CD4-positive, alpha-beta T cell treated with Interleukin-15 for 1 hour (primary cell): ENCODE measurements around the gene HAUS7.

ENCODE experiments used
- DNase-seq: peaks from one replicate; pipeline ENCODE4 v3.0.0-alpha.2; 2020

The HAUS7 gene

GRCh38 chrX:153475751-153476281 is 5.4 kb upstream of the HAUS7 start:
- no peak for DNase-seq

GRCh38 chrX:153475271-153475670 is 4.9 kb upstream of the HAUS7 start:
- no peak for DNase-seq

- DNase-seq = peak; percentile 47
These were observed 4.3 kb upstream of the HAUS7 start for GRCh38 chrX:153474718-153475117.

GRCh38 chrX:153474266-153474665 is 3.9 kb upstream of the HAUS7 start:
- no peak for DNase-seq

- DNase-seq = no peak
These were observed 2.8 kb upstream of the HAUS7 start for GRCh38 chrX:153473126-153473525.

GRCh38 chrX:153471663-153472280 is 1.4 kb upstream of the HAUS7 start:
- no peak for DNase-seq

- no peak for DNase-seq
These were observed 465 bp downstream of the HAUS7 start for GRCh38 chrX:153469811-153470410.

- DNase-seq = no peak
These were observed 2.3 kb downstream of the HAUS7 start for GRCh38 chrX:153468008-153468580.

GRCh38 chrX:153465691-153466380 is 4.5 kb downstream of the HAUS7 start:
- DNase-seq = no peak

GRCh38 chrX:153464116-153464515 is 6.3 kb downstream of the HAUS7 start:
- no peak for DNase-seq

- DNase-seq = no peak
These were observed 6.8 kb downstream of the HAUS7 start for GRCh38 chrX:153463556-153463955.

GRCh38 chrX:153463031-153463430 is 7.3 kb downstream of the HAUS7 start:
- DNase-seq = no peak

GRCh38 chrX:153462291-153462690 is 8.1 kb downstream of the HAUS7 start:
- no peak for DNase-seq

GRCh38 chrX:153460826-153461225 is 9.6 kb downstream of the HAUS7 start:
- DNase-seq = no peak

- DNase-seq = no peak
These were observed 10.4 kb downstream of the HAUS7 start for GRCh38 chrX:153459986-153460385.

GRCh38 chrX:153458476-153458875 is 11.9 kb downstream of the HAUS7 start:
- DNase-seq = no peak

- no peak for DNase-seq
These were observed 12.4 kb downstream of the HAUS7 start for GRCh38 chrX:153457827-153458466.

- no peak for DNase-seq
These were observed 13.1 kb downstream of the HAUS7 start for GRCh38 chrX:153457136-153457825.

GRCh38 chrX:153456704-153457103 is 13.7 kb downstream of the HAUS7 start:
- DNase-seq = no peak

GRCh38 chrX:153456161-153456560 is 14.2 kb downstream of the HAUS7 start:
- DNase-seq = no peak

- DNase-seq = no peak
These were observed 14.8 kb downstream of the HAUS7 start for GRCh38 chrX:153455571-153455970.

- no peak for DNase-seq
These were observed 15.3 kb downstream of the HAUS7 start for GRCh38 chrX:153454901-153455550.
